Activated CD8-positive, alpha-beta memory T cell treated with anti-CD3 and anti-CD28 coated beads, Interleukin-2, amount 50 U/mL, for 24 hours (primary cell): ENCODE results near the gene MCHR1.
"Not testable (repeated sequence)": the region's sequence is repeated elsewhere in the genome, so short reads cannot be mapped to it uniquely, and the experiment has no call there.

Experiments used
- DNase-seq: peaks from one replicate; pipeline ENCODE4 v3.0.0-alpha.2; 2020; ENCODE audit errors: extremely low read depth

The MCHR1 gene

DNA sequence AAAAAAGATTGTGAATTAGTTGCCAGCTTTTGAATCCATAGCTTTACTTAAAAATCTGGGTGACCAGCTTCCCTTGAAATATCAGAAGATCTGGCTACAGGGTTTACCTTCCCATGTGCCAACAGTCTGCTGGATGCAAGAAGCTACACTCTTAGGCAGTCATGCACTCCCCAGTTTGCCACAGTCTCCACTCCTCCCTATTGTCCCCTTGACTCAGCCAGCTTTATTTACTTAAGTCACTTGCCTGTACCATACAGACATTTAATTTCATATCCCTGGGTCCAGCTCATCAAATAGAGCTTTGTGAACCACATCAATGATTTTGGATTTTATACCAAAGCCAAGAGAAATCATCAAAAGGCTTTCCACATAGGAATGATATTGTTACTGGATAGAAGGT lies 12.2 kb downstream of the MCHR1 start:
- no peak for DNase-seq

DNA sequence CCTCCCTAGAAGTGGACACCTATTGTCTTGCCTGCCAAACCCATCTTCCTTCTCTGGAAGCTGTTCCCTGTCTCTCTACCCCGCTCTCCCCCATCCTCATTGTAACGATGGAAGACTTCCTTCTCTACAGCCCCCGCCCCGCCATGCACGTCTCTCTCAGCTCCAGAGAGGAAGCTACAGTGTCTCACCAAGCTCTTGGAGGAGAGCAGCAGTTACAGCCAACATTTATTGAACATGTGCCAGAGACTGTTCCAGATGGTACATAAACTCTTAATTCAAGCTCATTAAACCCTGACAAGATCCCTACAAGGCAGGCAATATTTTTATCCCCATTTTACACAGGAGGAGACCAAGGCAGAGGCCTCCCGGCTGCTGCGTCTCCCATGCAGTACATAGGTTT lies 15.1 kb downstream of the MCHR1 start:
- DNase-seq: no peak

DNA sequence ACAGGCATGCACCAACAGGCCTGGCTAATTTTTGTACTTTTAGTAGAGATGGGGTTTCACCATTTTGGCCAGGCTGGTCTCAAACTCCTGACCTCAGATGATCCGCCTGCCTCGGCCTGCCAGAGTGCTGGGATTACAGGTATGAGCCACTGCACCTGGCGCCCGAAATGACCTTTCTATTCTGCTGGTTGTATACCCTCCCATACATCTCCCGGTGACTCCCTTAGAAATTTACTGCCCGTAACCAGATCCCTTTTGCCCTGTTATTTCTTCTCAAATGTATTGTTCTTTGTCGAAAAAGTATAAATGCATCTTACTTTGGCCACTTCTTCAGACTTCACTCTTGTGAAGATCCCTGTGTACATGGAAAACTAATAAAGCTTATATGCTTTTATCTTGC lies 22.0 kb downstream of the MCHR1 start:
- DNase-seq: no peak

DNA sequence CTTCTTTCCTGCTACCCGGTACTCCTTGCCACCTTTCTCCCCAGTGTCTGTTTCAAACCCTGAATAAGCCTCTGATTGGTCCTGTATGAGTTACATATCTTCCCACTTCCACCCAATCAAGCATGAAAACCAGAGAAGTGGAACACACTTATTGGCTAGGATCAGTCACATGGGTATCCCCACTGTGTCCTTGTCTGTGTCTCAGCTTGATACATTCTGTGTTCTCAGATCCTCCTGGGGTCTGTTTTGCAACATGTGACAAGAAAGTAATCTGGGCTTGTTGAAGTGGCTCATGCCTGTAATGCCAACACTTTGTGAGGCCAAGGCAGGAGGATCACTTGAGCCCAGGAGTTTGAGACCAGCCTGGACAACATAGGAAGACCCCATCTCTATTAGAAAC lies 23.9 kb downstream of the MCHR1 start:
- no peak for DNase-seq

DNA sequence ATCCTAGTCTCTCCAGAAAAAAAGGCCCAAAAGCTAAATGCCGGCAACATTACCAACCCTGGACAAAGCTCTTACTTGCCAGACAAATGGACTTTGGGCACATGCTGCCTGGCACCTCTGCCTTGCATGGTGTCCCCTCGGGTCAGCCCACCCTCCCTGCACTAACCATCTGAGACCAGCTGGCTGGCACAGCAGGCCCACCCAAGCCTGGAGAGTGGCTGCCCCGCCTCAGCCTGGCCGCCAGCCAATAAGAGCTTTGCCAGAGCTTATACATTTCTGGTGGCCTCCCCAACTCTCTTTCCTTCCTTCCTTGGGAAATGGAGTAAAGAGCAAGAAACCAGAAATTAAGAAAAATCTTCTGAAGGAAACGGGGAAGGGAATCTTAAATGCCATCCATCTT lies 24.5 kb downstream of the MCHR1 start:
- DNase-seq: no peak

DNA sequence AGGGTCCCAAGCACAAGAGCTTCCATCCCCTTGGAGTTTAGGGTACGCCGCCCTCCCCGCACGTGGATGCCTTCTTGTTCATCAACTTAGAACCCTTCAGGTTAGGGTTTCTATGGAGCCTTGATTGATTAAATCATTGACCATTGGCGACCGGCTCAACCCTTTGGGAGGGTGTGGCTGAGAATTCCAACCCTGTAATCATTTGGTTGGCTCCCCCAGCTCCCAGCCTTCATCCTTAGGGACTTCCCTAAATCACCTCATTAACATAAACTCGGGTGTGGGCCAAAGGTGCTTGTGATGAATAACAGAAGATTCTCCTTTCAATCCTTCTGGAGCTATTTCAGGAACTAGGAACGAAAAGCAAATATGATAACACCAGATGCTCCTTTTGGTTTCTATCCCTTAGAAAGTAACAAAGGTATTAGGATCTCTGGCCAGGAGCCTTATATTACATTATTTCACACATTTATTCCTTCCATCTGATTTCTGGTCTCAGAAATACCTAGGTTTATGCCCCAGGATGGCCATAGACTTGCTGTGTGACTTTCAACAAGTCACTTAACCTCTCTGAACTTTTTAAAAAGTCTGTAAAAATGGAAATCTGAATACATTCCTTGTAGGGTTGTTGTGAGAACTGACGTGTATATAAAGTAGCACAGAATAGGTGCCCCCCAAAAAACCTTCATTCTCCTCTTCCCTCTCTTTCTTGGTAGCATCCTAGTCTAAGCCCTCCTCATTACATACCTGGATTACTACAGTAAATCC lies 26.8 kb downstream of the MCHR1 start:
- no peak for DNase-seq

DNA sequence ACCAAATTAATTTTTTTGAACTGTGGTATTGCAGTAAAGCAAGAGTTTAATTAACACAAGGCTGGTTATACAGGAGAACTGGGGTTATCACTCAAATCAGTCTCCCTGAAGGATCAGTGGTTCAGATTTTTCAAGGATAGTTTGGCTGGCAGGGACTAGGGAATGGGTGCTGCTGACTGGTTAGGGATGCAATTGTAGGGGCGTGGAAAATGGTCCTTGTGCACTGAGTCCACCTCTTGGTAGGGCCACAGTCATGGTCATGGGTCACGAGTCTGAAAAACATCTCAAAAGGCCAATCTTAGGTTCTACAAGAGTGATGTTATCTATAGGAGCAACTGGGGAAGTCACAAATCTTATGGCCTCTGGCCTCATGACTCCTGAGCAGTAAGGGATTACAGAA lies 27.9 kb downstream of the MCHR1 start:
- no peak for DNase-seq

DNA sequence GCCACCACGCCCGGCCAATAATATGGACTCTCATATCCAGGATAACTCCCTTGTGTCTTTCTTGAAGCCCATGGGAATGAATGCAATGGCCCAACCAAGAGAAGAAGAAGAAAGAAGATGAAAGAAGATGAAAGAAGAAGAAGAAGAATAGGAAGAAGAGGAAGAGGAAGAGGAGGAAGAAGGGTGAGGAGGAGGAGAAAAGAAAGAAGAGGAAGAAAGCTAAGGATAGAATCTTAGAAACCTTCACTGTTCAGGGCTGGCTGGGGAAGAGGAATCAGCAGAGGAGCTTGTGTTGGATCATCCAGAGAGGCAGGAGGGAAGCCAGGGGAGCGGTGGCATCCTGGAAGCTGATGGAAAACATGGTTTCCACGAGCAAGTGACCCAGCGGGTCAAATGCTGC lies 28.9 kb downstream of the MCHR1 start:
- DNase-seq: no peak

DNA sequence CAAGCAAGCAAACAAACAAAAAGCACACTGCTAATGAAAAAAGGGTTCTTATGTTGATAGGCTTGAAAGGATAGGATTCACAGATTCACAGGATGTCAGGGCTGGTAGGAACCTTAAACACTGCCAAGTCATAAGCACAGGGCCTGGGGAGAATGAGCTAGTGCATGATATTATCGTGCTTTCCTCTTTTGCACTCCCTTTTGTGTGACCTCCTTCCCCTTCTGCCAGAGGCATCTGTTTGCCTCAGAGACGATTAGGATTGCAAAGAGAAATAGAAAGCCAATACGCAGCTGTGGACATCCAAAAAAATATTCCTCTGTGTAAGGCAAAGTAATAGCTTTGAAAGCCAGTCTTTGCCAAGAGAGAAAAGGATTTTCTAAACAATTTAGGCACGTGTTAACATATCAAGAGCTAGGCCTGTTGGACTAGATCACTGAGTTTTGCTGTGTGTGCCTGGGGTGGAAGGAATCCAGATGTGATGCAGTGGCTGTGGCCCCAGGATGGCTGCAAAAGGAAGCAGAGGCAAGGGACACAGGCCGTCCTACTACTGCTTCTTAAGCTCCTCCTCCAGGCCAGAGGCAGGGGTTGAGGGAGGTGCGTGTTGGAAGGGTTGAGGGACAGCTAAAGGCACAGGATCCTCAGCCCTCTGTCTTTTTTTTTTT lies 30.6 kb downstream of the MCHR1 start:
- DNase-seq: no peak

DNA sequence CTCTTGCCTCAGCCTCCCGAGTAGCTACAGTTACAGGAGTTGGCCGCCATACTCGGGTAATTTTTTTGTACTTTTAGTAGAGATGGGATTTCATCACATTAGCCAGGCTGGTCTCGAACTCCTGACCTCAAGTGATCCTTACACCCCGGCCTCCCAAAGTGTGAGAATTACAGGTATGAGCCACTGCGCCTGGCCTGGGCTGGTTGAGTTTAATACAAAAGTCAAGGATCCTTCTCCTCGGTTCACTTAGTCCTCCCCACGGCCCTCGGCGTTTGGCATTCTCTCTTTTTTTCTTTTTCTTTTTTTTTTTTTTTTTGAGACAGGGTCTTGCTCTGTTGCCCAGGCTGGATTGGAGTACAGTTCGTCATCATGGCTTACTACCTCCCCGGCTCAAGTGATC lies 33.0 kb downstream of the MCHR1 start:
- no peak for DNase-seq

DNA sequence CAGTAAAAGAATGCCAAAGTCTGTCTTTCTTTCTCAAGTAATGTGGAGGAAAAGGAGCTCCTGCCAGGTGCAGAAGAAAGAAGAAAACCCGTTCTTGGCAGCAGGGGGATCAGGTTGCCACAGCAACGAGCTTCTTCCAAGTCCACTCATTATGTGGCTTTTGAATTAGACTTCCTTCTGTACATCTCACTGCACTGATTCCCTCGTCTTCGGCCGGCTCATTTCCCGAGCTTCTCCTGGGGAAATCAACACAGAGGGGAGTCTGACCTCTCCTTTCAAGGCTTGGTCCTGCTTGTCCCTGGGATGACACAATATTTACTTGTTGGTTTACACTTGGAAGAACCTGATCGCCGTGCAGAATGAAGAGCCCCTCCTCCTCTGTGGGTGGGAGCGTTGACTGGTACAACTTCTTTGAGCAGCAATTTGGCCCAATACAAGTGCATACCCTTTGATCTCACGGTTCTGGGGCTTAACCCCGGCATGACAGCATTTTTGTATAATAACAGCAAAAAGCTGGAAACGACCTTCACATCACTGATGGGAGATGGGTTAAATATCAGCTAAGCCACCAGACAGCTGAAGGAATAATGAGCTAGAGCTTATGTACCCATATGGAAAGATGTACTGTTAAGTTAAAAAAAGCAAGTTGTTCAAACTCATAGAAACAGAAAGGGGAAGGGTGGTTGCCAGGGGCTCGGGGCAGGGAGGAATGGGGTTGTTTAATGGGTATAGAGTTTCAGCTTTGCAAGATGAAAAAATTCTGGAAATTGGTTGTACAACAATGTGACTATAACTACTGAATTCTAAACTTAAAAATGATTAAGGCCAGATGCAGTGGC lies 35.4 kb downstream of the MCHR1 start:
- DNase-seq: no peak

DNA sequence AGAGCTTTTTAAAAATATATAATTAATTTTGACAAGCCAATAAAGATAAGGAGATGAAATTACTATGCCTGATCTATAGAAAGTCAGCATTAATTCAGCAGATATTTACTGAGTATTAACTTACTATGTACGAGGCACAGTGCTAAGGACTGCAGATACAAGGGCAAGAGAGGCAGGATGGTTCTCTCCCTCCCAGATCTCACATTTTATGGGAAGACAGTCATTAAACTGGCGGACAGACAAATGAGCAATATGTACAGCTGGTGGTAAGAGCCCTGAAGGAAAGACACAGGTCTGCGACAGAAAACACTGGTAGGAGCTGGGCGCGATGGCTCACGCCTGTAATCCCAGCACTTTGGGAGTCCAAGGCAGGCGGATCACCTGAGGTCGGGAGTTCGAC lies 36.8 kb downstream of the MCHR1 start:
- no peak for DNase-seq

DNA sequence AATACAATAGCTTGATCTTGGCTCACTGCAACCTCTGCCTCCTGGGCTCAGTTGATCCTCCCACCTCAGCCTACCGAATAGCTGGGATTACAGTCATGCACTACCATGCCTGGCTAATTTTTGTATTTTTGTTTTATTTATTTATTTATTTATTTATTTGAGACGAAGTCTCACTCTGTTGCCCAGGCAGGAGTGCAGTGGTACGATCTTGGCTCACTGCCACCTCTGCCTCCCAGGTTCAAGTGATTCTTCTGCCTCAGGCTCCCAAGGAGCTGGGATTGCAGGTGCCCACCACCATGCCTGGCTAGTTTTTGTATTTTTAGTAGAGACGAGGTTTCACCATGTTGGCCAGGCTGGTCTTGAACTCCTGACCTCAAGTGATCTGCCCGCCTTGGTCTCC lies 38.4 kb downstream of the MCHR1 start:
- DNase-seq: not testable (repeated sequence)

DNA sequence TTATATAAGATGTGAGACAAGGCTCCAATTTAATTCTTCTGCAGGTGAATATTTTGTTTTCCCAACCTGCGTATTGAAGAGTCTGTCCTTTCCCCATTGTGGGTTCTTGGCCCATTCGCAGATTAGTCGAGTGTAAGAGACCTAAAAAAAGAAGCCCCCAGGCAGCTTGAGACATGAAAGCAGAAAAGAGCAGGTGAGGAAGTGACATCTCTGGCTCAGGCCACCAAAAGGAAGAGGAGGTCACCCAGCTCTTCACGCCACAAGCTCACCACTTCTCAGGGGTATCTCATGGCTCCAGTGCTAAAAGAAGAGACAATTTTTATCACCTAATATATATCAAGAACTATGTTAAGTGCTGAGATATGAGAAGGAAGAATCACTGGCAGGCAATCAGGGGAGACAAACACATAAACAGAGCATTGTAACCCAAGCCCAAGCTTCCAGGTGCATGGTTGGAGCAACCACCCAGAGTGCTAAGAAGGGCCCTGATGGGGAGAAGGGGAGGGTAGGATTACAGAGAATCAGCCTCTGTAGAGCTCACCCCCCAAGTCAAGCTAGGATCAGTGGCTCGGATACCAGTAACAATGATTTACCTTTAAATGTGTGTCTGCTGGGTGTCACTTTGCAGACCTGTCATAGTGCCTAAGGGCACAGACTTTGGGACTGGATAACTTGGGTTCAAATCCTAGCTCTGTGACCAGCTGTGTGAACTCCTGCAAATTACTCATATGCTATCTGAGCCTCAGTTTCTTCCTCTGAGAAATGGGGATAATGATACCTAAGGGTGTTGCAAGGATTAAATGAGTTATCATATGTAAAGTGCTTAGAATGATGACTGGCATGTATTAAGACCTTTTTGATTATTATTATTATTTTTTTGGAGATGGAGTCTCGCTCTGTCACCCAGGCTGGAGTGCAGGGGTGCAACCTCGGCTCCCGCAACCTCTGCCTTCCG lies 39.2 kb downstream of the MCHR1 start:
- DNase-seq: no peak

DNA sequence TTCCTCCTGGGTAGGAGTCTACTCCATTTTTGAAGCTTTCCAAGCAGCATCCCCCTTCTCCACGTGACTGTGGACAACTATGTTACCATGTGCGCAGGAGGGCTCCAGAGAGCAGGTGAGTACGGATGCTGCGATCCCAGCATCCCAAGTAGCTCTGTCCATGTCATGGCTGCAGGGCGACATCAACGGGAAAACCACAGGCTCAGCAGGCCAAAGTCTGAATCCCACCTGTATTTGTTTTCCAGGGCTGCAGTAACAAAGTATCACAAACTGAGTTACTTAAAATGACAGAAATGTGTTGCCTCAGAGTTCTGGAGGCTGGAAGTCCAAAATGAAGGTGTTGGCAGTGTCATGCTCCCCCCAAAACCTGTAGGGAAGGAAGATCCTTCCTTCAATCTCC lies 40.3 kb downstream of the MCHR1 start:
- no peak for DNase-seq

DNA sequence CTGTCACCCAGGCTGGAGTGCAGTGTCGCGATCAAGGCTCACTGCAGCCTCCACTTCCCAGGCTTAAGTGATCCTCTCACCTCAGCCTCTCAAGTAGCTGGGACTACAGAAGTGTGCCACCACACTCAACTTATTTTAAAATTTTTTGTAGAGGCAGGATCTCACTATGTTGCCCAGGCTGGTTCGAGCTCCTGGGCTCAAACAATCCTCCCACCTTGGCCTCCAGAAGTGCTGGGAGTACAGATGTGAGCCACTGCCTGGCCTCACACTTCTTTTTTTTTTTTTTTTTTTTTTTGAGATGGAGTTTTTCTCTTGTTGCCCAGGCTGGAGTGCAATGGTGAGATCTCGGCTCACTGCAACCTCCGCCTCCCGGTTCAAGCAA lies 40.9 kb downstream of the MCHR1 start:
- DNase-seq: not testable (repeated sequence)

DNA sequence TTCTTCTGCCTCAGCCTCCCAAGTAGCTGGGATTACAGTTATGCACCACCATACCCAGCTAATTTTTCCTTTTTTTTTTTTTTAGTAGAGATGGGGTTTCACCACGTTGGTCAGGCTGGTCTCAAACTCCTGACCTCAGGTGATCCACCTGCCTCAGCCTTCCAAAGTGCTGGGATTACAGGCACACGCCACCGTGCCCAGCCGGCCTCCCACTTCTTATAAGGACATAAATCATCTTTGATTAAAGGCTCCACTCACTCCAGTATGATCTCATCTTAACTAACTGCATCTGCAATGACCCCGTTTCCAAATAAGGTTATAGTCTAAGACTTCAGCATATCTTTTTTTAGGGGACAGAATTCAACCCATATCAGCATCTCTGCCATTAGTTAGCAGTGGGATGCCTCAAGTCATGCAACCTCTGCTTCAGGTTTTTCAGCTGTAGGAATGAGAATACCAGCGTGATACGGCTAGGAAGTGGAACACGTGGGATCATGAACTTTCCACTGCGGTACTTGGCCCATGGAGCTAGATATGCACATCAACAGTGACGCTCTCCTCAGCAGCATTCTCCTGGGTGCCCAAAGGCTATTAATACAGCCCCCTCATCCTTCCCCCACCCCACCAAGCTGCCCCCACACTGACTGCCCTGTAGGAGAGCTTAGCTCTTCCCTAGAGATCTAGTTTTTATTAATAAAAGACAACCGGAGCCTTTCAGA lies 41.4 kb downstream of the MCHR1 start:
- DNase-seq: no peak

DNA sequence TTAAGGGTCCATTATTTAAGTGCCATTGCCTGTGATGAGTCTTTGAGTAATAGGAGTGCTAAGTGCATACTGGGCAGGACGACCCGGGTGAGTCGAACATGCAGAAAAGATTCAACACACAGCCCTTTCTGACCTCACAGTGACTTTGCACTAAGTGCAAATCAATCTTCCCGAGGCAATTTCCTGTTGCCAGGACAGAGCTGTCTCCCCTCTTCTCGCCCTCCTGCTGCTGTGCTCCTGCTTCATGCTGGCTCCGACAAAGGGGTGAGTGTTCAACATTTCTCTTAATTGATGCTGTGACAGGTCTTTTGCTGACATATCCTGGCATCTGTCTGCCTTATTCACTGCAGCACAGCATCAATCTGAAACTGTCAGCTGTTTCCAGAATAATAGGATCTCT lies 42.0 kb downstream of the MCHR1 start:
- DNase-seq: no peak

DNA sequence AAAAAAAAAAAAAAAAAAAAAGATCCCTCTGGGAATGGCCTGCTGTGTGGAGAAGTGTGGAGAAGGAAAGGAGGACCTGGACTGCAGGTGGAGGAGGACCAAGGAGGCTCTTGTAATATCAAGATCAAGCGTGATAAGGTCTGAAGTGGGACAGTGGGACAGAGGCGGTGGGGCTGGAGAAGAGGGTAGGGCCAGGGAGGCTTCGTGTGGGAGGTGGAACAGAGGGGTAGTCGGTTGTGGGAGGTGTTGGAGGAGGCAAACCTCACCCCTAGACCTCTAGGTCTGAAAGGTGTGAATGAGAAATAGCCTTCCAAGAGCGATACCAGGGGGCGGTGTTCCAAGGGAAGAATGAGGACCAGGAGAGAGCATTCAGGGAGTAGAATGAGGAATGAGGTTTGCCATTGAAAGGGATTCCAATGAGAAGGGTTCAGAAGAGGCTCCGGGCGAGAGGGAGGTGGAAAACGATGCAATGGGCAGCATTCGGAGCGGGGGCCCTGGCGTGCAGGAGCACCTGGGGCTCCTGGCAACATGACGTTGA lies 44.2 kb downstream of the MCHR1 start:
- DNase-seq: no peak

DNA sequence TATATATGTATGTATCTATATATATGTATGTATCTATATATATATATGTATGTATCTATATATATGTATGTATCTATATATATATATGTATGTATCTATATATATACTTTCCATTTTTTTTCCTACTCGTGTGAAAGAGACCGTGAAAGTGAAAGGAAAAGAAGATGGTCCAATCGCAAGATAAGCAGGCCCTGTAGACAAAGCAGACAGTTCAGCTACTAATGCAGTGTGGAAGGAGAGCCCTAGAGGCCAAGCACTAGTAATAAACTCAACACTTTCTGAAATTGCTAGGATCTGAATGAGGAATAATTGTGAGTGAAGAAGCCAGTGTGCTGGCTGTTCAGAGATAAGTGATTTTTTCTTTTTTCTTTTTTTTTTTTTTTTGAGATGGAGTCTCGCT lies 47.2 kb downstream of the MCHR1 start:
- no peak for DNase-seq
